Left renal cortex interstitium (tissue), 4 donors: ENCODE measurements around the gene MRPL57. TPM values are rescaled to one million over a fixed set of nuclear protein-coding genes. Genes with fewer than 3 reads are reported as not detected.
"Not testable (repeated sequence)": the region's sequence is repeated elsewhere in the genome, so short reads cannot be mapped to it uniquely, and the experiment has no call there.

ENCODE experiments used
- DNase-seq, 4 donors: peaks; one replicate each; pipeline ENCODE4 v3.0.0-alpha.2; 2013; ENCODE audit warnings: low read depth in 4 of 4, low spot score in 2 of 4, missing footprints in 1 of 4
- polyA plus RNA-seq, 4 donors: library from polyadenylated mRNA; unstranded; fragments of 120-200 nt; gene quantifications; one replicate each; pipeline ENCODE4 v1.2.1, GENCODE V29; 2013; ENCODE audit not compliant: insufficient read length in 4 of 4

MRPL57 gene
- polyA plus RNA-seq, 4 donors: 21.7 to 29.7 (median 24.2) TPM

GRCh38 chr13:21186410-21186809, 10.0 kb downstream of the MRPL57 start:
- not testable (repeated sequence) for DNase-seq

GRCh38 chr13:21194756-21195155, 18.3 kb downstream of the MRPL57 start:
- not testable (repeated sequence) for DNase-seq

GRCh38 chr13:21197606-21198225, 21.3 kb downstream of the MRPL57 start:
- DNase-seq: not testable (repeated sequence)

- DNase-seq: not testable (repeated sequence)
Observed at GRCh38 chr13:21198391-21198790, 21.9 kb downstream of the MRPL57 start.

GRCh38 chr13:21201456-21202190, 25.2 kb downstream of the MRPL57 start:
- not testable (repeated sequence) for DNase-seq

- no peak for DNase-seq
Observed at GRCh38 chr13:21202767-21203531, 26.5 kb downstream of the MRPL57 start.

- DNase-seq: no peak
Observed at GRCh38 chr13:21208652-21209154, 32.2 kb downstream of the MRPL57 start.

GRCh38 chr13:21212138-21212775, 35.8 kb downstream of the MRPL57 start:
- DNase-seq: no peak

GRCh38 chr13:21215419-21215818, 39.0 kb downstream of the MRPL57 start:
- not testable (repeated sequence) for DNase-seq

GRCh38 chr13:21216332-21216731, 39.9 kb downstream of the MRPL57 start:
- DNase-seq: no peak

GRCh38 chr13:21218351-21219035, 42.0 kb downstream of the MRPL57 start:
- no peak for DNase-seq

GRCh38 chr13:21219036-21219381, 42.6 kb downstream of the MRPL57 start:
- DNase-seq: no peak

- not testable (repeated sequence) for DNase-seq
Observed at GRCh38 chr13:21219716-21220115, 43.3 kb downstream of the MRPL57 start.

GRCh38 chr13:21221268-21221667, 44.8 kb downstream of the MRPL57 start:
- DNase-seq: no peak

- no peak for DNase-seq
Observed at GRCh38 chr13:21225082-21225481, 48.6 kb downstream of the MRPL57 start.

- DNase-seq: no peak
Observed at GRCh38 chr13:21225841-21226581, 49.6 kb downstream of the MRPL57 start.

GRCh38 chr13:21227917-21228316, 51.5 kb downstream of the MRPL57 start:
- no peak for DNase-seq
